Right lobe of liver (tissue), 6 donors: ENCODE results near the gene BPGM. TPM values are rescaled to one million over a fixed set of nuclear protein-coding genes. Genes with fewer than 3 reads are reported as not detected.

Source experiments
- ATAC-seq, 4 donors: fragments of 200-7000 bp; cut with Tn5 transposase; one replicate each; pipeline ENCODE4 v1.9.1; 2020; ENCODE audit warnings: mild to moderate bottlenecking in 4 of 4, moderate library complexity in 4 of 4
- DNase-seq, 3 donors: peaks; one replicate each; pipeline ENCODE4 v3.0.0-alpha.2; 2020
- H3K27ac ChIP-seq, 3 donors: fragments of 200-600 bp; one replicate each; pipeline ENCODE4 v1.8.0; 2022
- H3K27me3 ChIP-seq, 2 donors: fragments of 200-600 bp; one replicate each; pipeline ENCODE4 v1.8.0; 2022
- H3K36me3 ChIP-seq, 4 donors: fragments of 200-600 bp; sonication (generic) in 1 of 4; one replicate each; pipeline versions ENCODE4 v1.5.1 to v1.8.0; 2017 to 2022; ENCODE audit warnings: control low read depth in 1 of 4
- H3K4me1 ChIP-seq, 4 donors: fragments of 200-600 bp; sonication (generic) in 1 of 4; one replicate each; pipeline versions ENCODE4 v1.5.1 to v1.8.0; 2017 to 2022; ENCODE audit warnings: control low read depth in 1 of 4
- H3K4me3 ChIP-seq, 3 donors: fragments of 200-600 bp; one replicate each; pipeline ENCODE4 v1.8.0; 2022
- H3K9me3 ChIP-seq, 4 donors: fragments of 200-600 bp; sonication (generic) in 1 of 4; one replicate each; pipeline versions ENCODE4 v1.5.1 to v1.8.0; 2017 to 2022; ENCODE audit warnings: control low read depth in 1 of 4
- POLR2A ChIP-seq: fragments of 450-650 bp; IDR thresholded peaks from one replicate; pipeline ENCODE4 v1.6.1; 2017; ENCODE audit warnings: antibody characterized with exemption, mild to moderate bottlenecking
- WGBS: methylation state at CpG from one replicate; pipeline ENCODE4 v1.1.6; 2018; ENCODE audit warnings: low coverage, low lambda C conversion rate; ENCODE audit not compliant: insufficient coverage; ENCODE audit errors: missing lambda C conversion rate; 5-methylcytosine and 5-hydroxymethylcytosine counted together
- intact Hi-C, 2 donors: fragments of 100-400 bp; cut with DNase I; formaldehyde crosslinking; loops; one replicate each; pipeline versions ENCODE4 v1.11.2 to v1.14.1; 2022
- total RNA-seq, 6 experiments: library from RNA; depleted of rRNA in 2 of 6; stranded (reverse); fragments of >200 nt in 2 of 6; fragmentation: NEBNext Ultra II Directional in 3 of 6; extraction: Animal tissue kit (Norgen Biotek cat#: 25700) in 3 of 6; gene quantifications; one replicate each; pipeline versions ENCODE4 v1.1.0 to v1.2.4, GENCODE V29; 2016 to 2023
- TF ChIP-seq, protein P1 (sequence below), 4 donors: fragments of 200-600 bp in 3 of 4; fragments of 450-650 bp in 1 of 4; IDR thresholded peaks; one replicate each; pipeline versions ENCODE4 v1.5.1 to v1.8.0; 2016 to 2022; ENCODE audit warnings: antibody characterized with exemption in 4 of 4, mild to moderate bottlenecking in 2 of 4
- donor health status: DM: no; HTN: yes; CAD: no.
- donor health status: DM: no; HTN: no; CAD: no.
- donor health status: DM: no; HTN: no; CAD: no.
- donor health status: DM: no; HTN: yes; CAD: no.
- donor health status: DM: no; HTN: yes; CAD: no.

Gene BPGM
- total RNA-seq, 6 experiments from 2014 or later = 5.9 to 10.9 (median 7.3) TPM

DNA sequence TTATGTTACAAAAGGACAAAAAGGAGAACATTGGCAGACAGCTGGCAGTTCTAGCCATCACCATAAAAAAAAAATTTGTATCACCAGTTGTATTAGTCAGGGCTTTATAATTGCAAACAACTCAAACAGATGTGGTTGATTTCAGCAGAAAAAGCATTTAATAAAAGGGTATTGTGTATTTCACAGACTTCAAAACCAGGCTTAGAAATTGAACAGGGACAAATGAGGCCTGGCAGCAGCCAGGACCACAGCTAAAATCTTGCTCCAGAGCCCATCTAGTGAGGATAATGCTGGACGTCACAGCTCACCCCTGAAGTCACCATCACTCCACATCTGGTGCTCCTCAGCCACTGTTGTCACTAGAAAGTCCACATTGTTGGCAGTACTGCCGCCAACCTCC lies 79.9 kb downstream of the BPGM start:
- no peak for TF ChIP-seq POLR2A
- TF ChIP-seq, protein P1, sequence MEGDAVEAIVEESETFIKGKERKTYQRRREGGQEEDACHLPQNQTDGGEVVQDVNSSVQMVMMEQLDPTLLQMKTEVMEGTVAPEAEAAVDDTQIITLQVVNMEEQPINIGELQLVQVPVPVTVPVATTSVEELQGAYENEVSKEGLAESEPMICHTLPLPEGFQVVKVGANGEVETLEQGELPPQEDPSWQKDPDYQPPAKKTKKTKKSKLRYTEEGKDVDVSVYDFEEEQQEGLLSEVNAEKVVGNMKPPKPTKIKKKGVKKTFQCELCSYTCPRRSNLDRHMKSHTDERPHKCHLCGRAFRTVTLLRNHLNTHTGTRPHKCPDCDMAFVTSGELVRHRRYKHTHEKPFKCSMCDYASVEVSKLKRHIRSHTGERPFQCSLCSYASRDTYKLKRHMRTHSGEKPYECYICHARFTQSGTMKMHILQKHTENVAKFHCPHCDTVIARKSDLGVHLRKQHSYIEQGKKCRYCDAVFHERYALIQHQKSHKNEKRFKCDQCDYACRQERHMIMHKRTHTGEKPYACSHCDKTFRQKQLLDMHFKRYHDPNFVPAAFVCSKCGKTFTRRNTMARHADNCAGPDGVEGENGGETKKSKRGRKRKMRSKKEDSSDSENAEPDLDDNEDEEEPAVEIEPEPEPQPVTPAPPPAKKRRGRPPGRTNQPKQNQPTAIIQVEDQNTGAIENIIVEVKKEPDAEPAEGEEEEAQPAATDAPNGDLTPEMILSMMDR (IDR thresholded peaks at IDR 0.05) = no peak
- H3K27ac ChIP-seq = no peak overlapping the region
- ATAC-seq (no peak), DNase-seq (no peak)
- peaks cover 0 to 7% (median 0%) of the 10 kb centered on the region in 4 donors for H3K4me1 ChIP-seq
- no peaks in the 10 kb centered on the region for H3K9me3 ChIP-seq
- WGBS = 100% methylated on average over 1 of the region's 2 CpGs
- intact Hi-C loops = no loop called here
- no peaks in the 10 kb centered on the region for H3K27me3 ChIP-seq
- no peak overlapping the region for H3K4me3 ChIP-seq
- H3K36me3 ChIP-seq = no peaks in the 10 kb centered on the region

DNA sequence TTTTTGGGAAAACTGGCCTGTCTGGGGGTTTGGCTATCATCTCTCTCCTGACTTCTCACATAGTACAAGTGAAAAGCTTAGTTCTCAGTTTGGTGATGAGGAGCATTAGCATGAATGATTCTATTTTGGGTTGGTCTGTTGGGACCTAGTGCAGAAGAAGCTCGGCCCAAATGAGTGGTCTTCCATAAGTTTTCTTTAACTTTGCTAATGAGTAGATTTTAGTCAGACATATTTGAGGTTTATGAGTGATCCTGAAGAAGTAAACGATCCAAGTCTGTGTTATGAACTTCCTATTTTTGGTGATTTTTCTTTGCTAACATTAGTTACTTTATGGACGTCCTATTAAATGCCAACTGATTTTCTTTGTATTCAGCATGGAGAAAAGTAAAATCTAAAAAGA lies 81.1 kb downstream of the BPGM start:
- Histone ChIP-seq H3K27me3 (no peaks in the 10 kb centered on the region), H3K27ac (no peak overlapping the region), H3K9me3 (no peaks in the 10 kb centered on the region), H3K4me1 (peaks cover 0 to 6% (median 0%) of the 10 kb centered on the region in 4 donors), H3K36me3 (no peaks in the 10 kb centered on the region), H3K4me3 (no peak overlapping the region)
- intact Hi-C loops = no loop called here
- ATAC-seq = no peak
- DNase-seq = no peak
- TF ChIP-seq POLR2A = no peak
- TF ChIP-seq, protein P1 (IDR thresholded peaks at IDR 0.05) = no peak
- 65% methylated on average over 3 of the region's 3 CpGs for WGBS

Other genes with a start within 250 kb of the BPGM start
- gene AKR1B1, start 187.8 kb upstream of the BPGM start, total RNA-seq = 10 to 100 TPM in 3 of 6 experiments, 1 to 10 TPM in 3; 6.9 to 18.1 (median 9.7) TPM
- gene AKR1B10, start 119.3 kb upstream of the BPGM start, total RNA-seq = 100 to 1,000 TPM in 3 of 6 experiments, 10 to 100 TPM in 1, 1 to 10 TPM in 2; 1.8 to 673 (median 306) TPM
- 10 to 100 TPM in 1 of 6 experiments, 1 to 10 TPM in 3, not detected in 2; 1.8 to 40.4 (median 2.4) TPM for gene AKR1B15, start 97.7 kb upstream of the BPGM start, total RNA-seq
- 100 to 1,000 TPM; 110 to 181 (median 131) TPM for gene CALD1, start 132.8 kb downstream of the BPGM start, total RNA-seq